ENCODE results near the gene MCL1.
A peak's percentile ranks its signal among the peaks of the same experiment; 100 is the strongest.

The MCL1 gene

GRCh38 chr1:150577557-150578271, 1.7 kb downstream of the MCL1 start:
- DNase-seq (ENCODE audit: low read depth): peak; percentile 41
- H3K4me3 ChIP-seq (ENCODE audit: low read depth, low read length): peak overlapping the region; percentile 88
- TF ChIP-seq CTCF (IDR thresholded peaks at IDR 0.05; ENCODE audit: low read depth, low read length) (no peak), MAX (IDR thresholded peaks at IDR 0.05; ENCODE audit: low read depth, low read length) (no peak), MYC (IDR thresholded peaks at IDR 0.05; ENCODE audit: low read depth, low read length) (no peak), POLR2A (IDR thresholded peaks at IDR 0.05; ENCODE audit: extremely low read depth, insufficient read length) (no peak)

- DNase-seq (ENCODE audit: low read depth): no peak
- peak overlapping the region; percentile 88 for H3K4me3 ChIP-seq (ENCODE audit: low read depth, low read length)
- TF ChIP-seq POLR2A (IDR thresholded peaks at IDR 0.05; ENCODE audit: extremely low read depth, insufficient read length) (no peak), CTCF (IDR thresholded peaks at IDR 0.05; ENCODE audit: low read depth, low read length) (no peak), MYC (IDR thresholded peaks at IDR 0.05; ENCODE audit: low read depth, low read length) (no peak)
Observed at GRCh38 chr1:150576794-150577556, 2.4 kb downstream of the MCL1 start.

- TF ChIP-seq MAX (IDR thresholded peaks at IDR 0.05; ENCODE audit: low read depth, low read length) (no peak), MYC (IDR thresholded peaks at IDR 0.05; ENCODE audit: low read depth, low read length) (no peak), CTCF (IDR thresholded peaks at IDR 0.05; ENCODE audit: low read depth, low read length) (no peak)
- H3K4me3 ChIP-seq (ENCODE audit: low read depth, low read length): peak overlapping the region; percentile 88
- DNase-seq (ENCODE audit: low read depth): no peak
Observed at GRCh38 chr1:150576367-150576711, 3.1 kb downstream of the MCL1 start.

GRCh38 chr1:150575518-150576366, 3.7 kb downstream of the MCL1 start:
- no peak for DNase-seq (ENCODE audit: low read depth)
- TF ChIP-seq MYC (IDR thresholded peaks at IDR 0.05; ENCODE audit: low read depth, low read length): no peak
- no peak for TF ChIP-seq MAX (IDR thresholded peaks at IDR 0.05; ENCODE audit: low read depth, low read length)
- TF ChIP-seq POLR2A (IDR thresholded peaks at IDR 0.05; ENCODE audit: extremely low read depth, insufficient read length): no peak
- TF ChIP-seq CTCF (IDR thresholded peaks at IDR 0.05; ENCODE audit: low read depth, low read length): no peak
- peak overlapping the region; percentile 88 for H3K4me3 ChIP-seq (ENCODE audit: low read depth, low read length)

GRCh38 chr1:150575072-150575489, 4.3 kb downstream of the MCL1 start:
- no peak for DNase-seq (ENCODE audit: low read depth)
- no peak for TF ChIP-seq MAX (IDR thresholded peaks at IDR 0.05; ENCODE audit: low read depth, low read length)
- no peak for TF ChIP-seq MYC (IDR thresholded peaks at IDR 0.05; ENCODE audit: low read depth, low read length)
- TF ChIP-seq POLR2A (IDR thresholded peaks at IDR 0.05; ENCODE audit: extremely low read depth, insufficient read length): no peak
- TF ChIP-seq CTCF (IDR thresholded peaks at IDR 0.05; ENCODE audit: low read depth, low read length): no peak
- peak overlapping the region; percentile 88 for H3K4me3 ChIP-seq (ENCODE audit: low read depth, low read length)
